PC-3 (cell line): ENCODE measurements around the gene SLC25A21.

Experiments
- EZH2 ChIP-seq: fragments of 300-600 bp; sonication (generic); IDR thresholded peaks from one replicate; pipeline ENCODE4 v1.6.1; 2017; ENCODE audit warnings: antibody characterized with exemption, mild to moderate bottlenecking, low read length; ENCODE audit not compliant: unreplicated experiment
- EZH2phosphoT487 ChIP-seq: fragments of 300-600 bp; sonication (generic); IDR thresholded peaks from 2 replicates; pipeline ENCODE4 v1.6.1; 2018; ENCODE audit warnings: mild to moderate bottlenecking, antibody characterized with exemption, low read length, borderline replicate concordance
- TF ChIP-seq, protein P1 (sequence below): fragments of 300-600 bp; sonication (generic); conservative IDR thresholded peaks from 2 replicates; pipeline ENCODE4 v1.5.1; 2017; ENCODE audit warnings: antibody characterized with exemption, low read depth, mild to moderate bottlenecking, low read length

DNA sequence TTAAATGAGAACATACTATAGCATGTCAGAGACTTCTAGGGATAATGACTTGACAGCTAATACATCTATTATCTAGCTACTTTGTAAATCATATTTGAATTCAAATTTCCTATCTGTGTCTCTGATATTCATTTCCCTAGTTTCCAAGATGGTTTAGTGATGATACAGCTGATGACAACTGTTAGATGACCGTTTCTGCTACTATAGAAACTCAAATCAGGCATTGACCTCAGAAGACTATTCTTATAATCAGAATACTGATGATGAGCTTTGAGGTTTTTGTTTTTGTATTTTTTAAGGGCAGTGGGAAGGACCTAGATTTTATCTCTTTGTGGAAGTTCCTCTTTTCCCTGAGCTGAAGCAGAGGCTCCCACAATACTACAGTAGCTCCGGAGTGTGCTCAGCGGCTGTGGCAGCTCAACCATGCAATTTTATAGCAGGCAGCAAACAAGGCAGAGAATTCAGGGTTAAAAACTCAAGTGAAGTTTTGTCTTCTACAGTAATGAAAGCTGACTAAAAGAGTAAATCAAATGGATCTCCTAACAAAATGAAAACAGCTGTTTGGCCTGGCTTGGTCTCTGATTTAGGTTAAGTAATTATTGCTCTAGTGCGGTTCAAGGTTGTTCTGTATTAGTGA, 145.1 kb downstream of the SLC25A21 start:
- TF ChIP-seq, protein P1, sequence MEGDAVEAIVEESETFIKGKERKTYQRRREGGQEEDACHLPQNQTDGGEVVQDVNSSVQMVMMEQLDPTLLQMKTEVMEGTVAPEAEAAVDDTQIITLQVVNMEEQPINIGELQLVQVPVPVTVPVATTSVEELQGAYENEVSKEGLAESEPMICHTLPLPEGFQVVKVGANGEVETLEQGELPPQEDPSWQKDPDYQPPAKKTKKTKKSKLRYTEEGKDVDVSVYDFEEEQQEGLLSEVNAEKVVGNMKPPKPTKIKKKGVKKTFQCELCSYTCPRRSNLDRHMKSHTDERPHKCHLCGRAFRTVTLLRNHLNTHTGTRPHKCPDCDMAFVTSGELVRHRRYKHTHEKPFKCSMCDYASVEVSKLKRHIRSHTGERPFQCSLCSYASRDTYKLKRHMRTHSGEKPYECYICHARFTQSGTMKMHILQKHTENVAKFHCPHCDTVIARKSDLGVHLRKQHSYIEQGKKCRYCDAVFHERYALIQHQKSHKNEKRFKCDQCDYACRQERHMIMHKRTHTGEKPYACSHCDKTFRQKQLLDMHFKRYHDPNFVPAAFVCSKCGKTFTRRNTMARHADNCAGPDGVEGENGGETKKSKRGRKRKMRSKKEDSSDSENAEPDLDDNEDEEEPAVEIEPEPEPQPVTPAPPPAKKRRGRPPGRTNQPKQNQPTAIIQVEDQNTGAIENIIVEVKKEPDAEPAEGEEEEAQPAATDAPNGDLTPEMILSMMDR = no peak
- TF ChIP-seq EZH2 (no peak), EZH2phosphoT487 (no peak)
